ENCODE measurements around the gene PDLIM7.

PDLIM7 gene

DNA sequence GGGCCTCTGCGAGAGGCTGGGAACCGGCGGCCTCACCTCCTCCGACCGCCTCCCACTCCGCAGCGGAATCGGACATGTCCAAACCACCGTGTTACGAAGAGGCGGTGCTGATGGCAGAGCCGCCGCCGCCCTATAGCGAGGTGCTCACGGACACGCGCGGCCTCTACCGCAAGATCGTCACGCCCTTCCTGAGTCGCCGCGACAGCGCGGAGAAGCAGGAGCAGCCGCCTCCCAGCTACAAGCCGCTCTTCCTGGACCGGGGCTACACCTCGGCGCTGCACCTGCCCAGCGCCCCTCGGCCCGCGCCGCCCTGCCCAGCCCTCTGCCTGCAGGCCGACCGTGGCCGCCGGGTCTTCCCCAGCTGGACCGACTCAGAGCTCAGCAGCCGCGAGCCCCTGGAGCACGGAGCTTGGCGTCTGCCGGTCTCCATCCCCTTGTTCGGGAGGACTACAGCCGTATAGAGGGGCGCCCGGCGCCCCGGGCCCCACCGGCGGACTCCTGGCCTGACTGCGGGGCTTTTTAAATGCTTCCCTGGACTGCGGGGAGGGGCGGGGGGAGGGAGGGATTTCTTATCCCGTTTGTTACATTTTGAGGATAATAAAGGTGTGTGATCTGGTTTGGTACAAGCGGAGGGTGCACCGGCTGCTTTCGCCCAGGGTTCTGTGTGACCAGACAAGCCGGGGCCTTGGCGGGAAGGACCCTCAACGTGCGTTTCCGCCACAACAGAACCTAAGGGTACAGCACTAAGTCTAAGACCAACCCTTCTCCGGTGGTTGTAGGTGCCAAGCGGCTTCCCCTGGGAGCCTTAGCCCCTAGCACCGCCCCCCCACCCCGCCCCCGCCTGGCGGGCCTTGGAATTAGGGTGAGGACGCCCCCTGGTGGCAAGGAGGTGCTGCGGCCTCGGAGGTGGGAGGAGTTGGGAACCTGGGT, 41.5 kb downstream of the PDLIM7 start:
- peak; percentile 92 for DNase-seq (ENCODE audit: low spot score)

DNA sequence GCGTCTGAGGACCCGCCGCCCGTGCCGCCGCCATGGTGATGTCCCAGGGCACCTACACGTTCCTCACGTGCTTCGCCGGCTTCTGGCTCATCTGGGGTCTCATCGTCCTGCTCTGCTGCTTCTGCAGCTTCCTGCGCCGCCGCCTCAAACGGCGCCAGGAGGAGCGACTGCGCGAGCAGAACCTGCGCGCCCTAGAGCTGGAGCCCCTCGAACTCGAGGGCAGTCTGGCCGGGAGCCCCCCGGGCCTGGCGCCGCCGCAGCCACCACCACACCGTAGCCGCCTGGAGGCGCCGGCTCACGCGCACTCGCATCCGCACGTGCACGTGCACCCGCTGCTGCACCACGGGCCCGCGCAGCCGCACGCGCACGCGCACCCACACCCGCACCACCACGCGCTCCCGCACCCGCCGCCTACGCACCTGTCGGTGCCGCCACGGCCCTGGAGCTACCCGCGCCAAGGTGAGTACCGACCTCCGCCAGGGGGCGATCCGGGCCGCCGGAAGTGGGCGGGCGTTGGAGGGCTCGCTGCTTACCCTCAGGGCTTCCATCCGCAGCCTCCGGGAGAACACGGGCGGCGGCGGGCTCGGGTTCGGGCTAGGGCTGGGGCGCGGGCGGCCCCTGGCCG, 42.3 kb downstream of the PDLIM7 start:
- peak; percentile 88 for DNase-seq (ENCODE audit: low spot score)

DNA sequence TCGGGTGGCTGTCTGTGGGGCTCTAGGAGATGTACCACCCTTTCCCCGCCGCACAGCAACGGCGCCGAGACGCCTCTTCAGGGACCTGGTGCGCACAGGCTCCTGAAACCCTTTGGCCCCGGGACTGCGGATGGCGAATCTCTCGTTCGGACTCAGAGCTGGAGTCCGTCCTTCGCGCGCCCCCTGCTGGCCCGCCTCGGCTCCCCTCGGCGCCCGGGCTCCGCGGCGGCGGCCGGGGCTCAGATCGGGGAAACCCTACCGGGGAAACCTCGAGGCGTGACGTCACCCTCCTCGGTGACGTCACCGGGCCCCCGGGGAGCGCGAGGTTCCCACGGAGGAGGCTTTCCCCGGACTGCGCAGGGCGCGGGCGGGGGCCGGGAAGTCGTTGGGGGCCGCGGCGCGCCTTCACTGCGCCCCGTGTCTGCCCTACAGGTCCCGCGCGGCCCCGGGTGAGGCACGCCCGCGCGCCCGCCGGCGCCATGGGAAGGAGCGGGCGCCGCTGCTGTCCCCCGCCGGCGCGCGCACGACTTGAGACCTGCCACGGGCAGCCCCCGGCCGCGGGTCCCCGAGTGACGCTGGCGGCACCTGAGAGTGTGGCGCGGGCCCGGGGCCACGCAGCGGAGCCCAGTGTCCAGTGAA, 42.9 kb downstream of the PDLIM7 start:
- DNase-seq (ENCODE audit: low spot score), result peak; percentile 95

DNA sequence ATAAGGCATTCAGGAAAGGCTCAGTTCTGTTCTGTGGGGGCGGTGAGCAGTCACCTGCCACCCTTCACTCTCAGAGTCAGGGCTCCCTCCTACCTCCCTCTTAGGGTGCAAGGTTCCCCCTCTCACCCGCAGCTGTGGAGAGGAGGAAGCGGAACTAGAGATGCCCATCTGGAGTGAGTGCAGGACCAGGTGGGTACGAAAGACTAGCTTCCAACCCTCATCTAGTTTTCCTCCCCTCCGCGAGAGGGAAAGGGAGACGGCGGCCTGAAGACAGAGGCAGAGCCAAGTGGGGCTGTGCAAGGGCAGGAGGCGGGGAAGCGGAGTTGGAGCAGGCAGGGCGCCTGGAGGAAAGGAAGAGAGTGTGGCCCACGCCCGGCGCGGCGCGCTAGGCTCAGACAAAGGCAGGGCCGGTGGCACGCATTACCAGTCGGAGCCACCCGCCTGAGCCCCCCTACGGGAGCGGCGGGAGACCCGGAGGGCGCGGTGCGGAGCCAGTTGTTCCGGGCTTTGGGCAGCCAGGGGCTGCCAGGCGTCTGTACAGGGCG, 43.5 kb downstream of the PDLIM7 start:
- no peak for DNase-seq (ENCODE audit: low spot score)

DNA sequence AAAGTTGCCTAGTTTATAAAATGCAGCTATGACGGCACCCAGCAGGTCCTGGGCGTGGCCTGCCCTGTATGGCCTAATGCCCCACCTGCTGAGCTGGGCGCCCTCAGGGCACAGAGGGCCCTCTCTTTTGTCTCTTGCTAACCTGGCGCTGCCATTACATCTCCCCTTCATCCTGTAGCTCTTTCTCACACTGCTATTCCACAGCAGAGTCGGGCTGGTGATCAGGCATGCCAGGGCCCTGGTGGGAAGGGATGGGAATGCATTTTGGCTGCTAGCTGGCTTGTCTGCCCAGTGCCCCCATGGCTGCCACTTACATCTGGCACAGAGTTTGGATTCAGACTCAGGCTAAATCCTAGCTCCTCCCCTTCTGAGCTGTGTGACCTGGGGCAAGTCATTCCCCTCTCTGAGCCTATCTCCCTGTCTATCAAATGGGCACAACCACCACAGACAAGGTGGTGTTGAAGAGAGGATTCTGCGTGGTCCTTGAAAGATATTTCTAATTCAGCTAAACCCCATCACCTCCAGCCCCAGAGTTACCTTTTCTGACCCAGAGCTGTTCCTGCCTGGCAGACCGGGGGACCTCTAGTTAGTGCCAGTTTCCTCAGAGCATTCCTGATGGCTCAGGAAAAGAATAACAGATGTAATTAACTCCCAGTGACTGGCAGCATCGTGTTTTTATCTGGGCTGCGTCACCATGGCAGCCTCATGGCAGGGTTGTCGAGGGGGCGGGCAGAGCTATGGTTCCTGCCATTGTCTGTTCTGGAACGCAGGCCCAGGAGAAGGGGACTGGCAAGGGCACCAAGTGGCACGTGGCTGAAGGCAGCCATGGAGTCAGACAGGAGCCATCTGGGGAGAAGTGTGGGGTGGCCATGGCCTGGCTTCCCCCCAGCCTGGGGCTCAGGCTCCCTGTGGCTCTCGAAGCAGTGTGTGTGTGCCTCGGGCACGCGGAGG, 44.4 kb downstream of the PDLIM7 start:
- DNase-seq (ENCODE audit: low spot score), result no peak

DNA sequence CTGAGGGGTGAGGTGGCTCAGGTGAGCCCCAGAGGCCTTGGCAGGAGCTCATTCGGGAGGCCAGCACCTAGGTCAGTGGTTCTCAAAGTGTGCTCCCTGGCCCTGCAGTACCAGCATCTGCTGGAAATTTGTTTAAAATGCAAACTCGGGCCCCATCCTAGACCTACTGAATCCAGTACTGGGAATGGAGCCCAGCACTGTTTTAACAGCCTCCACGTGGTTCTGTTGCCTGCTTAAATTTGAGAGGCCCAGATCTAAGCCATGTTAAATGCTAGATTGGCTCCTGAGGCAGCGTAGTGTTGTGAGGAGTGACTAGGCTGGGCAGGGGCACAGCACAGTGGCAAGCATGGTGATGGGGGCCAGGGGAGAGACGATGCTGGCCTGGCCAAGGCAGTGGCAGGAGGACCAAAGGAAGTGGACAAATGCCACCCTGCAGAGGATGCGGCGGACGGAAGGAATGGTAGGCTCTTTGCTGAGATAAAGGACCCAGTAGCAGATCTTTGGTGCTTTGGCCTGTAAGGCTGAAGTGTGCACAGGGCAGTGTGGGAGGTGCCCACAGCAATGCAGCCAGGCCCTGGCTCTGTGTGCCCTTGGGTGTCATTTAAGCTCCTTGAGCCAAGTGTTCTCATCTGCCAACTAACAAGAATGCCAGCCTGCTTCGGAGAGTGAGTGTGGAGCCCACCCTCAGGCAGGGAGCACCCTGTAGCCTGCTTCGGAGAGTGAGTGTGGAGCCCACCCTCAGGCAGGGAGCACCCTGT, 46.6 kb downstream of the PDLIM7 start:
- no peak for DNase-seq (ENCODE audit: low spot score)

DNA sequence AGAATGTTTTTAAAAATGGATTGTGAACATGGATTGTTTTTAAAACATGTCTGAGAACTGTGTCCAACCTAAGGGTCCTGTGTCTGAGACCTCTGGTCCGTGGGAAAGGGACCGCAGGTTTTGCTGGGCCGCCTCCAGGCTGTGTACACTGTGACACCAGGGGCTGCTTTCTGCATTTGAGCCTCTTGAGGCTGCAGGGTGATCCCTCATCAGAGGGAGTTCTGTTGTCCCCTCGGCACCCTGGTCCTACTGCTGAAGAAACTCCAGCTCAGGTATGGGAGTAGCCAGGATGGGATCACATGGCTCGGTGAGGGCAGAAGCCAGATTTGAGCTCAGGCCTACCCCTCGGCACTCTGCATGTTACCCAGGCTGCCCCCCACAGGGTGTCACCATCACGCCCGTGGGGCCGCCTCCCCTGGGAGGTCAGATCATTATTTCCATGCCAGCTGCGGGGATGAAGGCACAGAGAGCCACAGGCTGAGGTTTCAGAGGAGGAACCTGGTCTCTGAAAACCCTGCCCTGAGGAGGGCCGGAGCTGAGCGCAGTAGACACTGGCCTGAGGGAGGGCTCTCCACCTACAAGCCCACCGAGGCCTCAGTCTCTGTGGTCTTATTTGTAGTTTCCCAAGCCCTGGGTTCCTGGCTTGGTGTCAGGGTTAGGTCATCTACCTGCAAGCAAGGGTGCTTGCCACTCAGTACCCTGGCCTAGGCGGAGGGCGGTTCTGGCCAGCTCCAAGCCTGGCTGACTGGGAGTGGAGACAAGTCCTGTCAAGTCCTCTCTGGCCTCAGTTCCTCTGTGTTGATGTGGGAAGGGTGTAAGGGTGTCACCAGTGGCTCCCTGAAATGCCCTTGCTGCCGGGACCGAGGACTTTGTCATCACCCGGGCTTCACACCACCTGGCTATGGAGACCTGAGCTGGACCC, 48.0 kb downstream of the PDLIM7 start:
- no peak for DNase-seq (ENCODE audit: low spot score)

DNA sequence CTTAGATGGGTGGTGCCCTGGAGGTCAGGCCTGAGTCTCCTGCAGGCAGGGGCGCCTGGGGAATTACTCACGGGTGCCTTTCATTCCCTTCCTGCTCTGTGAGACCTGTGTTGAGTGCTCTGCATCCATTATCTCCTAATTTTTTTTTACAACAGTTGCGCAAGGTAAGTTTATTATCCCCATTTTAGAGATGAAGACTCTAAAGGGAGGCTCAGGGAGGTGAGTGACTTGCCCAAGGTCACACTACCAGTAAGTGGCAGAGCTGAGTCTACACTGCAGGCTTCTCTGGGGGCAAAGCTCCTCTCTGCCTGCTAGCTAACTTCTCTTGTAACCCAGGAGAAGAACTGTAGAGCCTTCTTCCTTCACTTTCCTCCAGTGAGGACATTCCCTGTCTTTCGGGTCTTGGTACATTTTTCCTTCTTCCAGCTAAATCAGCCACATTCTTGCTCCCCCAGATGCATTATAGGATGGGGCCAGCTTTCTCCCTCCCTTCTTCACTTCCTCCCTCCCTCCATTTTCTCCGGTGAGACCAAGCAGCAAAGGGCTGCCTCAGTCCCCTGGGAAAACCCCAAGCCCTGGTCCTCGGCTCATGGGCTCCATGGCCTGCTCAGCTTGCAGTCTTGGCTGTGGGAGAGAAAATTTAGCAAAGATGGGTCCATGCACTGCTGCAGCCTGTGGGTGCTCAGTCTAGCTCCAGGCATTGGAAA, 49.0 kb downstream of the PDLIM7 start:
- no peak for DNase-seq (ENCODE audit: low spot score)

DNA sequence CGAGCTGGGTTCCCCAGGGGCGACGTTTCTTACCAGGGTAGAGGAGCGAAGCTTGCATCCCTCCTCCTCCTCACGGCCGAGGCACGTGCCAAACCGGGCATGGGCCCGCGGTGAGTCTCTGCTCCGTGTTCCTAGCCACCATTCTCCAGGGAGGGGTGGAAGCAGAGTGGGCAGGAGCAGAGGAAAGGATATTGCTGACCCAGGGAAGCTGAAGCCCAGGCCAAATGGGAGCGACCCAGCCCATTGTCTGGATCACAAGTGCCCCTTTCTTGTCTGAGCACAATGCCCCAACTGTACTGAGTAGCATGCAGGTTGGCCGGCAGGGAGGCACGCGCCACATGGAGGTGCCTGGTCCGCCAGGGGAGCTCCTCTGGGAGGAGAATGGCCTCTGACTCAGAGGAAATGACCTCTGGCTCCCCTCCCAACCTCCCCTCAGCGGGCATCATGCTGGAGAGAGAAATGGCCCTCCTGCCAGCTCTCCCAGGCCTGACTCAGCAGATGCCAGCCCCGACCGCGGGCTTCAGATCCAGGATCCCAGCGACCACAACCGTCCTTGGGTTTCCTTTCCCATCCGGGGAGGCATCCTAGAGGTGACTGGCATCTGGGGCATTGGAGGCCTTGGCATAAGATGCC, 49.7 kb downstream of the PDLIM7 start:
- DNase-seq (ENCODE audit: low spot score), result no peak

DNA sequence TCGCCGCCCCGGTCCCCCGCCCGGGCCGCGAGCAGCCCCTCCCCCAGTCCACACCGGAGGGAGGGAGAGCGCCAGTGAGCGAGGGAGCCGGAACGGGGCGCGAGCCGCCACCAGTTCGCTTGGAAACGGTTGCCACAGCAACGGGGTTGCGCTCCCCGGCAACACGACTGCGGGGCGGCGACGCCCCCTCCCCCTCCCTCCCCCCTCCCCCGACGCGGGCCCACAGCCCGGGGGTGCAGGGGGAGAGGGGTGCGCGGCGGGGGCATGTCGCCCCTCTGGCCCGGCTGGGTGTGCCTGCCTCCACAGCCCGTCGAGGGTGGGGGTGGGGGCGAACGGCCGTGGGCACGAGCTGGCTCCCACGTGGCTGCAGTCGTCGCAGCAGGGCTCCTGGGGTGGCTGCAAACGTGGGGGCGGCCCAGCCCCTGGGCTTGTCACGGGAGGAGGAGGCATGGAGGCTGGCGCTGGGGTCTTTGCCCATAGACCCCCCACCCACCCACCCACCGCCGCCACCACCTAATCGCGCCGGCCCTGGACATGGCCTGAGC, 50.3 kb downstream of the PDLIM7 start:
- DNase-seq (ENCODE audit: low spot score), result no peak

DNA sequence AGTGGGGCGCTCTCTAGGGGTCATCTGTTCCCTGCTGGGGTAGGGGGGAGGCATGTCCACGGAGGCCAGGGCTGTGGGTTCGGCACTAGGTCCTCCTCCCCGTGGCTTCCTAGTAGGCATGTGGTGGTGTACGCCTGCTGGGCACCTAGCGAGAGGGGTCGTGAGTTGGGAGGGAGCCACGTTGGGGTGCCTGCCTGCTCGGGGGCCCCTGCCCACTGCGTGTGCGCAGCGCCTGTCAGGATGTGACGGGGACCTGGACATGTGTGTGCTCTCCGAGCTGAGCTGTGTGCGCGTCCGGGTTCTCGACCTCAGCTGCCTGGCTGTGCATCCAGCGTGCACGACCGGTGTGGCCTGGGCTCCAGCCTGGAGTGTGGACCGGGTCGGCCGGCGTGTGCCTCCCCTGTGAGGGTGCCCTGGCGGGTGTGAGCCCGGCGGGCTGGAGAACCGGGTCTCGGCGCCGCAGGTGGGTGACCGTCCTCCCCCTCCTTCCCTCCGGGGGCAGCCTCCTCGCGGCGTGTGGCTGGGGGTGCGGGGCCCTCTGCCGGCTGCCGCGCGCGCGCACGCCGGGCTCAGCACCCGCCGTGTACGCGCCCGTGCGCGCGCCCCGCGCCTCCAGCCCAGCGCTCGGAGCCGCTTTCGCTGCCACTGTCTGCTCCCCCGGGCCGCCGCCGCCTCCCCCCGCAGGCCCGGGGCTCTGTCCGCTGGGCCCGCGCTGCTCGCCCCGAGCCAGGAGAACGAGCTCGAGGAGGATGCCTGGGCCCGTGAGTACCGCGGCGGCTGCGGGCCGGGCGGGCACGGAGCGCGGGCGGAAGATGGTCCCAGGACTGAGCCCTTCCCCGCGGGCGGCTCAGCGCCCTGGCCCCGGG, 51.0 kb downstream of the PDLIM7 start, which contains the start of gene PRR7:
TSS of gene PRR7 (plus strand) at position 615 of the 866 bp plus-strand sequence. CDS start 8,254 bp downstream, outside the sequence.
- no peak for DNase-seq (ENCODE audit: low spot score)

DNA sequence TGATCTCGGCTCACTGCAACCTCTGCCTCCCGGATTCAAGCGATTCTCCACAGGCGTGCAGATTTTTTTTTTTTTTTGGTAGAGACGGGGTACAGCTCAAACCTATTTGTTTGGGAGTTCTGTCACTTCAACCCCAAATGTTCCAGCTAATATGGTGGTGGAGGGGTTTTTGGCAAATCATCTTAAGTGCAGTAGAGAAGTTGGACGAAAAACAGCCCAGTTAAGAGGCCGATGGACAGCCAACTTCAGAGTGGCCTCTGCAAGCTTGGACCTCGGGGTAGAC, 51.5 kb downstream of the PDLIM7 start:
- DNase-seq (ENCODE audit: low spot score), result no peak

DNA sequence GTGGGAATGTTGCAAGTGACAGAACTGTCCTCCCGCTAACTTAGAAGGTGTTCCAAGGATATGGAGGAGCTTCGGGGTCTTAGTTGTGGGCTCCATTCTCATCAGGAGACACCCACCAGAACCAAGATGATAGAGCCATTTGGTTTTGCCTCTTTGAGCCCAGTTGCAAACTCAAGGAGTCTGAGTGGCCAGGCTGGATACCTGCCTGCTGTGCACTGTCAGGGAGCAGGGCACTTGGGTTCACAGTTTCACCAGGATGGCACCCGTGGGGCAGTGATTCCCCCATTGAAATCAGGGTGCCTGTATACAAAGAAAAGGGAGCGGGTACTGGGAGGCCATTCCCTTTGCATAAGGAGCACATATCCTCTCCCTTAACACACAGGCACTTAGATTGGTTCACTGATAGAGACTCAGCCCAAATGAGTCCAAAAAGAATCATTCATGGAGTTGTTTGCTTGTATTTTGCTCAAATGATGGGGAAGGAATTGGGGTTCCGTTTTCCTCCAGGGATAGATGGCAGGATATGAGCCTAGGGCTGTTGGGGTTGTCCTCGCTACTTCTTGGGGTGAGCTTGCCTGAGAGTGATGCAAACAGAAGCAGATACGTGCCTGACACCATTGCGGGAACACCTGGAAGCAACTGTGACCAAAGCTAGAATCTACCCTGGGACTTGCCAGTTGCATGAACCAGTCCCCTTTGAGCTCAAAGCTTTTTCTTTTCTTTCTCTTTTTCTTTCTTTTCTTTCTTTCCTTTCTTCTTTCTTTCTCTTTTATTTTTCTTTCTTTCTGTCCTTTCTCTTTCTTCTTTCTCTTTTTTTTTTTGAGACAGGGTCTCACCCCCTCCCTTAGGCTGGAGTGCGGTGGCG, 52.1 kb downstream of the PDLIM7 start:
- DNase-seq (ENCODE audit: low spot score), result no peak

DNA sequence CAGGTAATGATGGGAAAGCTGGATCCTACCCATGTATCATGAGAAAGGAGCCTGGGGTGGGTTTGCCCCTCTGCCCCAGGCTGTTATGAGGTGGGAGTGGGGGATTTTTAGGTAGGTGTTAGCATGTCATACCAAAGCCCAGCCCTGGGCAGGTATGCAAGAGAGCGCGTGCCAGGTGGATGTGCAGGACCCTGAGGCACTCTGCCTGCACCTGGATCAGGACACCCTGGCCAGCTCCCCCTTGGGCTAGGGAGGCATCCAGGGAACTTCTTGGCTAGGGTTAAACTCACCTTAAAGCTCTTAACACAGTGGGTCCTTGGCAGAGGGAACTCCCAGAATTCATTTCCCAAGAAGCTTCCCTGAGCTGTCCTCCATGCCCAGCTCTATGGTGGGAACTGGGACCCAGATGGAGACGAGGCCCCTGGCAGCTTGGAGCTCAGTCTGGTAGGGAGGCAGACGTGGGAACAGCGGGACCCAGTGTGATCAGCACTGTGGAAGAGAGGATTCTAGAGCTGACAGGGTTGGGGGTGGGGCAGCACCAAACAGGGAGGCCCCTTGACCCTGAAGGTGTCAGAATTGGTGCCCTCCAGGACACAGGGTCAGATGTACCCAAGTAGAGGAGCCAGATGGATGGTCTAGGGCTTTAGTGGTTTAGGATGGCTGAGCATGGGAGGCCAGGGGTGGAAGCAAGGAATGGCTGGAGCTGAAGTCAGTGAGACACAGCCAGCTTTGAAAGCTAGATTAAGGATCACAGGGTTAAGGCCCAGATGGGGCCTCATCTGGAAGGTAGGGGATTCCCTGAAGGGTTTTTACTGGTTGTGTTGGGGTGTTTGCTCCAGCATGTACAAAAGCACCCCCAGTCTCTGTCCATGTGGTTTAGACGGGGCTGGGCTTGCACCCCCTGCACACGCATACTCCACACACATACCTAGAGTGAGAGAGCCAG, 53.0 kb downstream of the PDLIM7 start:
- DNase-seq (ENCODE audit: low spot score), result peak; percentile 64
